Stromal cell of bone marrow (primary cell): ENCODE results near the gene ITGA4.

Source experiments
- DNase-seq: peaks from one replicate; pipeline ENCODE4 v3.0.0-alpha.2; 2012; ENCODE audit warnings: low read depth

ITGA4 gene

DNA sequence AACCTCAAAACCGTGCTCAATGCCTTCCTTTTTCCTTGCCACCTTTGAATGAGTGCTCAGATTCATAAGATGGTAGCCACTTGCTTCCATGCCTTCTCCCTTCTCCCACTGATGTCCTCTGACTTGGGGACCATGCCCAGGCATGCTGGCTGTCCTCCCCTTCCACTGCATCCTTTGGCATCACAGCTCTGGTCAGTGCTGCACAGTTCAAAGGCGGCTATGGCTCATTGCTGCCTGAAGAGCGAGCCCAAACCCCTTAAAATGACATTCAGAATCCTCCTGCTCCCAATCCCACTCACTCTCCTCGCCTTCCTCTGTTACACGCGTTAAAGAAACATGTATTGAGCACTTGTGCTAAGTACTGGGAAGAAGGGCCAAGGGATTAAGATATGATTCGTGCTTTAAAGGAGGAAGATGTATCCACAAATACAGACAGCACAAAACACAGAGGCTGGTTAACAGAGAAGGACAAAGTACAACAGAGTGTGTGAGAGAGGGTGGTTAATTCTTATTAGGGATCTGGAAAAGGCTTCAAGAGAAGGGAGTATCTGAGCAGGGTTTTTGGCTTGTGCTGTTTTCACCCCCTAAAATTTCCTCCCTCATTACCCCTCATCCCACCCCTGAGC is 118.0 kb downstream of the ITGA4 start:
- no peak for DNase-seq

DNA sequence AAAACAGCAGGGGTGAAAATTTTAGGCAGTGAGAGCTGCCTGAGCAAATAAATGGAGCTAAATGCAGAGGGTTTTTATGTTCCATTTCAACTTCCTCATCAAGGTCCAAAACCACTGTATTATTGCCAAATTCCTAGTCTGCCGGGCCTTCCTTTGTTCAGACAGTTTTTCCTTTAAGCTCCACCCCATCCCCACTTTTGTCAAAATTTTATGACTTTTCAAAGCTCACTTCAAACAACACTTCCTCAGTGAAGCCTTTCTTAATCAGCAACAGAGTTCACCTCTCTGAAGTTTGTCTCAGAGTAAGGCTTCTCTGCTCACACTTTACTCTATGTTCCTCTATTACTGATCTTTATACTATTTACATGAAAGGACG is 118.5 kb downstream of the ITGA4 start:
- DNase-seq = no peak

DNA sequence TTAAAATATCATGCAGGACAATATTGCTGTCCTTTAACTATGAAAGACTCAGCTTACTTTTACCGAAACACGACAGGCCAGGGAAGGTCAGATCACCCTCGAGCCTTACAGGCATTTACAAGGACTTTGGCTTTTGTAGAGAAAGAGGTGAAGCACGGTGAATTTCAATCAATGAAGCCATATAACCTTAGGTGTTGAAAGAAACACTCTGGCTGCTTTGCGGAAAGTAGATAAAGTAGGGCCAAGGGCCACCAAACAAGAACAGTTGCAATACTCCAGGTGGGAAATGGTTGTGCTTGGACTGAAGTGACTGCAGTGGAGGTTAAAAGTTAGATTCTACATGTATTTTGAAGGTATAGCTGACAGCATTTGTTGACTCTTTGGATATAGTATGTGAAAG is 119.2 kb downstream of the ITGA4 start:
- DNase-seq = no peak

DNA sequence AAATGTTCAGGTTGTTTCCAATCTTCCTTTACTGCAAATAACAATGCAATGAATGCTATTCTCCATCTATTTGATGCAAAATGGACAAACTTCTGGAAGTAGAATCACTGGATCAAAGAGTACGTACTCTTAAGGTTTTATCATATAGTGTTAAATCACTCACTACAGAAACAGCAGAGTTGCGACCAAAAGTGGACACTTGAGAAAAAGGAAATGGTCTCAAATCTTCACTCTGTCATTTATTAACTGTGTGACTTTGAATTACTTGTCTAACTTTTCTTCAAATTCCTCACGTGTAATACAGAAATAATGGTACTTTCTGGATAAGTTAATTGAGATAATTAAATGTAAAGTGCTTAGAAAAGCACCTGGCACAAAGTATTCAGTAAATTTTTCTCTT is 121.6 kb downstream of the ITGA4 start:
- no peak for DNase-seq

DNA sequence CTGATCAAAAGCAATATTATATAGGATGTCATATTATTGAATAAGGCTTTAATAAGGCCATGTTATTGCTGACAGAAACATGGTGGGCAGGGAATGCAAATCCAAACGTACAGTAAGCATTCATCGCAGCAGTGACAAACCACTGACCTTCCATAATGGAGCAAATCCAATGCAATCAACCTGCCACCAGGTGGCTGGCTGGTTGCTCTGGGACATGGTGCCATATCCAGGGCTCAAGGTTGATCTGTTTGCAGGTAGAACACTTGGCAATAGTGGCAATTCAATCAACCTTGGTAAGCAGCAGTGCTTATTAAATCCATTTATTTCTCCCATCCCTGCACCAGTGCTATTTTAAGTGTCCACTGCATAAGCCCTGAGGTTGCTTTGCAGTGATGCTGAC is 124.3 kb downstream of the ITGA4 start:
- no peak for DNase-seq

DNA sequence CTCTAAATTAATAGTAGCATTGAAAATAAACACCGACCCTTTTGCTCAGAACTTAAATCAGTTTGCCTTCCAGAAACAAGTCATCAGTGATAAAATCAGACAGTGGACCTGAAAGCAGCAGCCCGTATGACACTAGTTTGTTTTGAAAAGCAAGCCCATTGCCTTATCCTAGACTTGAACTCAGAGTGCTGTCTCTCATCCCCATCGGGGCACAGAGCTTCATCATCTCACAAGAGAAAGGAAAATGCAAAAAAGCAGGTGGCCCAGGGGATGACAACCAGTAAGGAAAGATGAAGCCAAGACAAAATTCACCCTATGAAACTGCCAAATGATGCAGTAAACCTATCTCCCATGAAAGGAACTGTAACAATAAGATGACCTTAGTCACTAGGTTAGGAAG is 128.5 kb downstream of the ITGA4 start:
- DNase-seq = no peak
